Sigmoid colon (tissue), 3 donors: Measurements from ENCODE around the gene NTHL1.

Source experiments
- POLR2A ChIP-seq, 2 donors: fragments of 450-650 bp; IDR thresholded peaks; one replicate each; pipeline ENCODE4 v1.6.1; 2016; ENCODE audit warnings: antibody characterized with exemption in 2 of 2, mild to moderate bottlenecking in 2 of 2, moderate library complexity in 2 of 2
- TF ChIP-seq, protein P1 (sequence below), 4 experiments: fragments of 450-650 bp in 3 of 4; fragments of 200-600 bp in 1 of 4; IDR thresholded peaks; one replicate each; pipeline ENCODE4 v1.5.1; 2016 to 2019; ENCODE audit warnings: antibody characterized with exemption in 4 of 4, mild to moderate bottlenecking in 3 of 4, moderate library complexity in 2 of 4

DNA sequence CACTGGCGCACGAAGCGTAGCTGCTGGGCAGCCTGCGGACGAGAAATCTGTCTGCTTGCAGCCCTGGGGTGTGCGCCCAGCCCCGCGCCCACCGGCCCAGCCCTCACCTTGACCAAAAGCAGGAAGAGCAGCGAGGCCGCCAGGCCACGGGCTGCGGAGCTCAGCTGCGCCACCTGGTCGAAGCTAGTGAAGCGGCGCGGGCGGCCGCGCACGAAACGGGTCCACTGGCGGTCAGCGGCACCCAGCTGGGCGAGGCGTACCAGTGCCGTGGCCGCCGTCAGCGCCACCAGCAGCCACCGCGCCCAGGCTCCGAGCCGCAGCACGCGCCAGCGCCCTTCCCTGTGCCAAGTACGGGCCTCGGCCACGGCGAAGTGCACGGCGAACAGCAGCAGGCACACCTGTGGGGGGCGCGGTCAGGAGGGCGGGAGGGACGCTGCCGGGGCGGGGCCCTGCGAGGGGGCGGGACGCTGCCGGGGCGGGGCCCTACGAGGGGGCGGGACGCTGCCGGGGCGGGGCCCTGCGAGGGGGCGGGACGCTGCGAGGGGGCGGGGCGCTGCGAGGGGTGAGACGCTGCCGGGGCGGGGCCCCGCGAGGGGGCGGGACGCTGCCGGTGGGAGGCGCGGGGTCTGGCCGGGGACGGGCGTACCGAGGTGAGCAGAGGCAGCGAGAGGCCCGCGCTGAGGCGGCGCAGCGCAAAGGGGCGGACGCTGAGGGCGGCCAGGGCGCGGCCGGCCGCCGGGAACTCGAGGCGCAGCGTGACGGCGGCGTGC, 43.3 kb upstream of the NTHL1 start:
- TF ChIP-seq POLR2A (IDR thresholded peaks at IDR 0.05) = no peak
- TF ChIP-seq, protein P1, sequence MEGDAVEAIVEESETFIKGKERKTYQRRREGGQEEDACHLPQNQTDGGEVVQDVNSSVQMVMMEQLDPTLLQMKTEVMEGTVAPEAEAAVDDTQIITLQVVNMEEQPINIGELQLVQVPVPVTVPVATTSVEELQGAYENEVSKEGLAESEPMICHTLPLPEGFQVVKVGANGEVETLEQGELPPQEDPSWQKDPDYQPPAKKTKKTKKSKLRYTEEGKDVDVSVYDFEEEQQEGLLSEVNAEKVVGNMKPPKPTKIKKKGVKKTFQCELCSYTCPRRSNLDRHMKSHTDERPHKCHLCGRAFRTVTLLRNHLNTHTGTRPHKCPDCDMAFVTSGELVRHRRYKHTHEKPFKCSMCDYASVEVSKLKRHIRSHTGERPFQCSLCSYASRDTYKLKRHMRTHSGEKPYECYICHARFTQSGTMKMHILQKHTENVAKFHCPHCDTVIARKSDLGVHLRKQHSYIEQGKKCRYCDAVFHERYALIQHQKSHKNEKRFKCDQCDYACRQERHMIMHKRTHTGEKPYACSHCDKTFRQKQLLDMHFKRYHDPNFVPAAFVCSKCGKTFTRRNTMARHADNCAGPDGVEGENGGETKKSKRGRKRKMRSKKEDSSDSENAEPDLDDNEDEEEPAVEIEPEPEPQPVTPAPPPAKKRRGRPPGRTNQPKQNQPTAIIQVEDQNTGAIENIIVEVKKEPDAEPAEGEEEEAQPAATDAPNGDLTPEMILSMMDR (IDR thresholded peaks at IDR 0.05) = no peak
